NCI-H1092 treated with DMSO at 0.1 percent for 48 hours (cell line): ENCODE data around the gene B3GALT6.
"Not testable (repeated sequence)": the region's sequence is repeated elsewhere in the genome, so short reads cannot be mapped to it uniquely, and the experiment has no call there.

ENCODE experiments used
- DNase-seq: peaks from one replicate; lab custom pipeline; 2025; lab: John Stamatoyannopoulos, UW

Gene B3GALT6

GRCh38 chr1:1244192-1244811, 12.3 kb downstream of the B3GALT6 start:
- DNase-seq, result no peak

GRCh38 chr1:1245178-1245816, 13.3 kb downstream of the B3GALT6 start:
- no peak for DNase-seq

GRCh38 chr1:1245817-1246576, 14.0 kb downstream of the B3GALT6 start:
- DNase-seq, result no peak

- DNase-seq, result no peak
Observed at GRCh38 chr1:1246577-1247340, 14.7 kb downstream of the B3GALT6 start, which contains the start of gene C1QTNF12. C1QTNF12 (minus strand) TSS chr1:1246722; CDS start chr1:1246690, 32 bp downstream.

GRCh38 chr1:1247341-1247913, 15.4 kb downstream of the B3GALT6 start:
- no peak for DNase-seq

- DNase-seq, result not testable (repeated sequence)
Observed at GRCh38 chr1:1248009-1248913, 16.2 kb downstream of the B3GALT6 start.

GRCh38 chr1:1250786-1251284, 18.8 kb downstream of the B3GALT6 start:
- DNase-seq, result no peak

GRCh38 chr1:1253314-1253713, 21.3 kb downstream of the B3GALT6 start:
- no peak for DNase-seq

- no peak for DNase-seq
Observed at GRCh38 chr1:1253972-1254666, 22.1 kb downstream of the B3GALT6 start.

- DNase-seq, result no peak
Observed at GRCh38 chr1:1254667-1254998, 22.6 kb downstream of the B3GALT6 start.

- no peak for DNase-seq
Observed at GRCh38 chr1:1255078-1255477, 23.0 kb downstream of the B3GALT6 start.

GRCh38 chr1:1255611-1256010, 23.6 kb downstream of the B3GALT6 start:
- no peak for DNase-seq

- DNase-seq, result no peak
Observed at GRCh38 chr1:1256956-1257871, 25.2 kb downstream of the B3GALT6 start.

- no peak for DNase-seq
Observed at GRCh38 chr1:1259119-1259488, 27.1 kb downstream of the B3GALT6 start.

- no peak for DNase-seq
Observed at GRCh38 chr1:1259540-1259939, 27.5 kb downstream of the B3GALT6 start.

GRCh38 chr1:1259951-1260600, 28.0 kb downstream of the B3GALT6 start:
- no peak for DNase-seq

GRCh38 chr1:1260843-1261560, 29.0 kb downstream of the B3GALT6 start:
- no peak for DNase-seq

- DNase-seq, result no peak
Observed at GRCh38 chr1:1262071-1262470, 30.0 kb downstream of the B3GALT6 start.
